Measurements from ENCODE around the gene FARP1. TPM values are rescaled to one million over a fixed set of nuclear protein-coding genes. Genes with fewer than 3 reads are reported as not detected.

FARP1 gene
- total RNA-seq, 4 donors from 2014 or later = 1.5 to 10.3 (median 6.4) TPM

- 89 to 90% methylated on average over 4 of the region's 4 CpGs for WGBS, 2 donors
- intact Hi-C loops (cut with DNase I) = no loop called here
- no peaks in the 10 kb centered on the region for H3K27me3 ChIP-seq
- H3K27ac ChIP-seq = no peak overlapping the region
- H3K36me3 ChIP-seq = no peaks in the 10 kb centered on the region
- DNase-seq = no peak
- TF ChIP-seq, protein P1, sequence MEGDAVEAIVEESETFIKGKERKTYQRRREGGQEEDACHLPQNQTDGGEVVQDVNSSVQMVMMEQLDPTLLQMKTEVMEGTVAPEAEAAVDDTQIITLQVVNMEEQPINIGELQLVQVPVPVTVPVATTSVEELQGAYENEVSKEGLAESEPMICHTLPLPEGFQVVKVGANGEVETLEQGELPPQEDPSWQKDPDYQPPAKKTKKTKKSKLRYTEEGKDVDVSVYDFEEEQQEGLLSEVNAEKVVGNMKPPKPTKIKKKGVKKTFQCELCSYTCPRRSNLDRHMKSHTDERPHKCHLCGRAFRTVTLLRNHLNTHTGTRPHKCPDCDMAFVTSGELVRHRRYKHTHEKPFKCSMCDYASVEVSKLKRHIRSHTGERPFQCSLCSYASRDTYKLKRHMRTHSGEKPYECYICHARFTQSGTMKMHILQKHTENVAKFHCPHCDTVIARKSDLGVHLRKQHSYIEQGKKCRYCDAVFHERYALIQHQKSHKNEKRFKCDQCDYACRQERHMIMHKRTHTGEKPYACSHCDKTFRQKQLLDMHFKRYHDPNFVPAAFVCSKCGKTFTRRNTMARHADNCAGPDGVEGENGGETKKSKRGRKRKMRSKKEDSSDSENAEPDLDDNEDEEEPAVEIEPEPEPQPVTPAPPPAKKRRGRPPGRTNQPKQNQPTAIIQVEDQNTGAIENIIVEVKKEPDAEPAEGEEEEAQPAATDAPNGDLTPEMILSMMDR (IDR thresholded peaks at IDR 0.05) = no peak
- TF ChIP-seq POLR2A (IDR thresholded peaks at IDR 0.05) = no peak
- no peaks in the 10 kb centered on the region for H3K9me3 ChIP-seq
- H3K4me3 ChIP-seq = no peak overlapping the region
- H3K4me1 ChIP-seq = peaks cover 0 to 11% (median 0%) of the 10 kb centered on the region in 3 donors
Observed at GRCh38 chr13:98352226-98352625, 209.3 kb downstream of the FARP1 start.

GRCh38 chr13:98353750-98354149 lies 210.9 kb downstream of the FARP1 start:
- Histone ChIP-seq H3K36me3 (no peaks in the 10 kb centered on the region), H3K4me1 (peaks cover 0 to 5% (median 0%) of the 10 kb centered on the region in 3 donors), H3K27ac (no peak overlapping the region), H3K27me3 (no peaks in the 10 kb centered on the region), H3K9me3 (no peaks in the 10 kb centered on the region), H3K4me3 (no peak overlapping the region)
- no peak for TF ChIP-seq POLR2A (IDR thresholded peaks at IDR 0.05)
- TF ChIP-seq, protein P1 (IDR thresholded peaks at IDR 0.05) = no peak
- intact Hi-C loops (cut with DNase I) = no loop called here
- no peak for DNase-seq
- 22 to 31% methylated on average over 1 of the region's 1 CpG for WGBS, 2 donors

DNA sequence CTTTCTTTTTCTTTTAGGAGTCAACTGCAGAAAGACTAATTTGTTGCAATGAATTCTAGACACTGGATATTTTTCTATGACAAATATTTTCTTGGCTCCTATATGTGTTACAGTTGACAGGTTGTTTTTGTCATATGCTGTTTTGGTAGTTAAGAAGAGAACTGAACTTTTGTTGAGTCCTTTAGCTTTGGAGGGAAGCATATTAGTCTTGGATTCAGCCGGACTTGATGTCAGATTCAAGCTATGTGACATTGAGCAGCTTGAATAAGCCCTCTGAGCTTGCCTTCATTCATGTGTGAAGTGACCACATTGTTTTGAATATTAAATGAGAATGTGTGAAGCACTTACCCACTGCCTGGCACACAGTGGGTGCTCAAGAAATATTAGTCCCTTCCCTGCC lies 216.0 kb downstream of the FARP1 start:
- DNase-seq = no peak
- Histone ChIP-seq H3K4me1 (no peaks in the 10 kb centered on the region), H3K27me3 (no peaks in the 10 kb centered on the region), H3K4me3 (no peak overlapping the region), H3K36me3 (no peaks in the 10 kb centered on the region), H3K9me3 (no peaks in the 10 kb centered on the region), H3K27ac (no peak overlapping the region)
- TF ChIP-seq POLR2A (IDR thresholded peaks at IDR 0.05) = no peak
- TF ChIP-seq, protein P1 (IDR thresholded peaks at IDR 0.05) = no peak
- WGBS, 2 donors = 65 to 85% methylated on average over 1 of the region's 1 CpG
- intact Hi-C loops (cut with DNase I) = no loop called here

DNA sequence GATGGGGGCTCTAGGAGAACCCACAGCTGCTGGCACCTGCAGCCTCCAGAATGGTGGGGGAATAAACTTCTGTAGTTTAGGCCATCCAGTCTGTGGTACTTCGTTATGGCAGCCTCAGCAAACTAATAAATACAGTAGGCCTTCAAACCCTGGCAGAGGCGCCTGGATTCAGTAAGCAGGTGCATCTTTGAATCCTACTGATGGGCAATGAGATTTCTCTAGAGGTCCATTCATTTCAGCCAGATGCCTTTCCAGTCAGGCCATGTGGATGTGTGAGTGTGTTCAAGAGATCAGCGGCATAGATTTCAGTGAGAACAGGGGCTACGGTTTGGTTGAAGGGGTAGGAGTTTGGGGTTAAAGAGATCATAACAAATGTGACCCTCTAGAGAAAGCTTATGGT lies 217.7 kb downstream of the FARP1 start:
- Histone ChIP-seq H3K4me1 (peaks cover 0 to 5% (median 0%) of the 10 kb centered on the region in 3 donors), H3K36me3 (no peaks in the 10 kb centered on the region), H3K27ac (no peak overlapping the region), H3K27me3 (no peaks in the 10 kb centered on the region), H3K4me3 (no peak overlapping the region), H3K9me3 (no peaks in the 10 kb centered on the region)
- TF ChIP-seq, protein P1 (IDR thresholded peaks at IDR 0.05) = no peak
- TF ChIP-seq POLR2A (IDR thresholded peaks at IDR 0.05) = no peak
- intact Hi-C loops (cut with DNase I) = no loop called here
- WGBS, 2 donors = 83 to 98% methylated on average over 4 of the region's 4 CpGs
- no peak for DNase-seq

DNA sequence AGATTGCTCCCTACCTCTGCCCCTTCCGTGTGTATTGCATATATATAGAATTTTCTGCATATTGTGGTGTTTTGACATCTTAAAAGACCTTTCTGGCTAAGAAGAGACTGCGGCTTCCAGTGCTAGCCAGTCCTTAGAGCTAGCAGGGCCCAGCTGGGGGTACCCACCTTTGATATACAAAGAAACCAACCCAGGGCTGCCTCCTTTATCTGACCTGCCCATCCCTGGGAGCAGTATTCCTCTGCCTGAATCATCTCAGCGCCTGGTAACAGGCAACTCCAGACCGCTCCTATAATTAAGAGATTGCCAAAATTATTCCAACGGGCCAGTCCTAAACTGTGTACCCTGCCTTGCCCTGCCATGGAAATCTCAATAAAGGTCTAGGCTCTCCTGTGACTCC lies 220.4 kb downstream of the FARP1 start:
- no peak overlapping the region for H3K27ac ChIP-seq
- H3K27me3 ChIP-seq = no peaks in the 10 kb centered on the region
- no peak for DNase-seq
- 83 to 100% methylated on average over 4 of the region's 5 CpGs for WGBS, 2 donors
- peaks cover 0 to 6% (median 0%) of the 10 kb centered on the region in 3 donors for H3K4me1 ChIP-seq
- intact Hi-C loops (cut with DNase I) = no loop called here
- H3K9me3 ChIP-seq = no peaks in the 10 kb centered on the region
- H3K4me3 ChIP-seq = no peak overlapping the region
- TF ChIP-seq POLR2A (IDR thresholded peaks at IDR 0.05) = no peak
- TF ChIP-seq, protein P1 (IDR thresholded peaks at IDR 0.05) = no peak
- no peaks in the 10 kb centered on the region for H3K36me3 ChIP-seq
